NT2/D1 (cell line): ENCODE data around the gene ESRRG.

Experiments used
- DNase-seq: peaks from one replicate; pipeline ENCODE4 v3.0.0-alpha.2; 2011; ENCODE audit warnings: low read depth, low spot score
- H3K27me3 ChIP-seq: 2 replicates; pipeline ENCODE4 v1.6.0; 2011; ENCODE audit warnings: mild to moderate bottlenecking; ENCODE audit not compliant: insufficient read length, insufficient read depth
- H3K36me3 ChIP-seq: 2 replicates; pipeline ENCODE4 v1.6.1; 2011; ENCODE audit warnings: mild to moderate bottlenecking, low read length, mixed read lengths; ENCODE audit not compliant: insufficient read depth, insufficient read length
- H3K4me1 ChIP-seq: 2 replicates; pipeline ENCODE4 v1.5.1; 2011; ENCODE audit not compliant: insufficient read depth, insufficient read length
- H3K4me3 ChIP-seq: 2 replicates; pipeline ENCODE4 v1.5.1; 2011; ENCODE audit warnings: low read depth; ENCODE audit not compliant: insufficient read length
- H3K9ac ChIP-seq: 2 replicates; pipeline ENCODE4 v1.6.0; 2011; ENCODE audit warnings: low read depth; ENCODE audit not compliant: insufficient read length
- H3K9me3 ChIP-seq: 2 replicates; pipeline ENCODE4 v1.5.1; 2011; ENCODE audit warnings: mild to moderate bottlenecking, low read length; ENCODE audit not compliant: insufficient read depth
- SUZ12 ChIP-seq: IDR thresholded peaks from 2 replicates; pipeline ENCODE4 v1.6.1; 2011; ENCODE audit not compliant: insufficient read length, insufficient read depth; ENCODE audit errors: extremely low read depth
- YY1 ChIP-seq: IDR thresholded peaks from 2 replicates; pipeline ENCODE4 v1.6.1; 2011; ENCODE audit not compliant: insufficient read length, insufficient read depth
- ZNF274 ChIP-seq: IDR thresholded peaks from 2 replicates; pipeline ENCODE4 v1.6.1; 2011; ENCODE audit warnings: mild to moderate bottlenecking, low read depth, low read length

Gene ESRRG

DNA sequence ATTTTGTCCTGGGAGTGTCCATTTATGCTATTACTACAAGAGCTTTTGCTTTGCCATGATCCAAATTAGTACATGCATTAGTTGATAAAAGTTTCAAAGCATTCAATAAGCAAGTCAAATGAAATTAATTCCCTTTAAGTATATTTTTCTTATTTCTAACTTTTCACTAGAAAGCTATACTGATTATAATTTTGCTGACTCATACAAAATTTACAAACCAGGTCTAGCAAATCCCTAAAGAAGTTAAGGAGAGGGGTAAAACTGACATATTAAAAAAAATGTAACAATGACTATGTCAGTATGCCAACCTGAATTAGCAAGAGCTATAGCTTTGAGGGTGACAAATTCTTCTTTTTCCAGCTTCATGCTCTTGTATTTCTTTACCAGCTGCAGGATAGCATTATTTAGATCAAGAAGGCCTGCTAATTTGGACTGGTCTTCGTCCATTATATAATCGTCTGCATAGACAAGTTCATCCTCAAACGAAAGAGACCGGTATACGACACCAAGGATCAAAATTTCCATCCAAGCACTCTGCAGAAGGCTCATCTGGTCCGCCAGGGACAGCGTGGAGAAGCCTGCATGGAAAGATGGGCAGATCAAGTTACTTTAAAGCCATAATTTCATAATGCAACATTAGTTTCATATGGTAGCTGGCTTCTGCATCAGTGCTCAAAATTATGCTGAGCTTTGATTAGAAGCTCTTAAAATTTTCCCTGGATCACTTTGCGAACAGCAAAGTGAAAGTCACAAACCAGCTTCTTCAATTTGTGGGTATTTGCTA is 204.2 kb downstream of the ESRRG start:
- TF ChIP-seq ZNF274 (no peak), YY1 (no peak), SUZ12 (no peak)
- Histone ChIP-seq H3K9ac (no peak overlapping the region), H3K4me3 (no peak overlapping the region), H3K36me3 (no peaks in the 10 kb centered on the region), H3K27me3 (no peaks in the 10 kb centered on the region), H3K9me3 (no peaks in the 10 kb centered on the region), H3K4me1 (no peaks in the 10 kb centered on the region)
- no peak for DNase-seq

DNA sequence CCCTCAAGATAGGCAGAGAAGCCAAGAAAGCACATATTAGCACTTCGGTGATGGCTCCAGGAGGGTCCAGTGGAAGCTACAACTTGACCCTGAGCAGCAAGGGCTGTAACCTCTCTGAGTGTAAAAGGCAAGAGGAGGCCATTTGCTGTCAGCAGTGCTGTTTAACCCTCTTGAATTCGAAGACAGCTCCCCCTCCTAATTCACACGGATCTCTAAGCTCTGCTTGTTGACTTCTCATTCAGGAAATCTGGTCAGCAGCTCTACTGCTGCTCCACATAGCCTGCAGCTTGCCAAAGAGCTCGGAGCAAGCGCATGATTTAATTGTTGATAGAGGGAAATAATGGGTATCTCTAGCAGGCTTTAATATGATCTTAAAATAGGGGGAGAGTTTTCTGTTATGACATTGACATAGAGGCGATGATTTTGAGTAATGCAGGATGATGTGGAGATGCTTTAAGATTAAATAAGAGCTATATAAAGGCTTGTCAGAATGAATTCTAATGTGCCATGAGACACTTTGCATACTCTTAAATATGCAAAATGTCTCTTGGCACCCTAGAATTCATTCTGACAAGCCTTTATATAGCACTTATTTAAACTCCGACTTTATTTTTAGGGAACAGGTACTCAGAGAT is 220.6 kb downstream of the ESRRG start:
- Histone ChIP-seq H3K9me3 (no peaks in the 10 kb centered on the region), H3K9ac (no peak overlapping the region), H3K4me1 (no peaks in the 10 kb centered on the region), H3K4me3 (no peak overlapping the region), H3K27me3 (no peaks in the 10 kb centered on the region), H3K36me3 (no peaks in the 10 kb centered on the region)
- TF ChIP-seq ZNF274 (no peak), SUZ12 (no peak), YY1 (no peak)
- peak; percentile 16 for DNase-seq

DNA sequence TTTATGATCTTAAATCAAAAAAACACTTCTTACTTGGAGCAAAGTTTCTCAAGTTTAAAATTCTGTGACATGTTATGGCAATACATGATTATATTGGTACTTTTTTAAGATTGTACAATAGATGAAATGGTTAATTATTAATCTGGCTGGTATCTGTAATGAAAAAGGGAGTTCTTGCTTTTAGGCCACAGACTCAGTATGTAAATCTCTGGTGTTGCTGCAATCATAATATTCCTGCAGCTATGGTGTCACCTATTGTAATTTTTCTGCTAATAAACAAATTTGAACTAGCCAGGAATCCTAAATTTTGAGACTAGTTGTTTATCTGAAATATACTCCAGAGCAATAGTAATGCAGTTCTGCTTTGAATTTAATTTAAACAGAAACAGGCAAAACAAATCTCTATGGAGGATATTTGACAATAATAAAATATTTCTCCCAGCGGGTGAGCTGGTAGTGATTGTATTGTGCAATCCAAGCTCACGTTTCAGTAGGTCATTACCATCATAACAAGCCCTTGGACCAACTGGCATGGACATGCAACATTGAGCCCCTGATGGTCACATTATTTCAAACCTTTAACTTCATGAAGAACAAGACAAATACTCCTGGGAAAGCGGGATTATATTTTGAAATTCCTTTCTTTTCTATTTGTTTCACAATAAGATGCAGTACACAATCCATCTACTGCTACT is 222.8 kb downstream of the ESRRG start:
- TF ChIP-seq SUZ12 (no peak), ZNF274 (no peak), YY1 (no peak)
- Histone ChIP-seq H3K9ac (no peak overlapping the region), H3K27me3 (no peaks in the 10 kb centered on the region), H3K4me1 (no peaks in the 10 kb centered on the region), H3K9me3 (no peaks in the 10 kb centered on the region), H3K36me3 (no peaks in the 10 kb centered on the region), H3K4me3 (no peak overlapping the region)
- DNase-seq: no peak

DNA sequence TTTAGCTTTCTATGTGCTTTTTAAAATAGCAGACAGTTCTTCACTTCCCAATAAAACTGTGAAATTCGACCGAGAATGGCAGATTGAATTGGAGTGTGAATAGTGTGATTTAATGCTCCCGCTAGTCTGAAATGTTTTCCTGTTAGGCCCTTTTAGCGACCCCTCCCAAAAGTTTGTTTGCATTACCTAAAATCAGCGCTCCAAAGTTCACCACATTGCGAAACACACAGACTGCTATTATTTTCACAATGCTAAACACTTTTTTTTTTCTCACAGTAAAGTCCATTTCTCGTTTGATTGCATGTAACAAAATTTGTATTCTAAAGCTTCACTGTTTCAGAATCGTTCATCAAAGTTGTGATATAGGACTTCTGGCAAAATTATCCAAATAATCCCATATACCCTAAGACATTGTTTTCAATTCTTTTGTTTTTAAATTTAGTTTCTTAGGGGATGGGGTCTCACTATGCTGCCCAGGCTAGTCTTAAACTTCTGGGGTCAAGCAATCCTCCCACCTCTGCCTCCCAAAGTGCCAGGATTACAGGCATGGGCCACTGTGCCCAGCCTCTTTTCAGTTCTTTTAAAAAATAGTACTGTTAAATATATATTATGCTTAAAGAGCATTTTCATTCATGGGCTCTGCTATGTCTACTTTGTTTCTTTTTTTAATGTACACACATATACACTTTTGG is 223.5 kb downstream of the ESRRG start:
- H3K27me3 ChIP-seq: no peaks in the 10 kb centered on the region
- H3K9ac ChIP-seq: no peak overlapping the region
- no peak for DNase-seq
- TF ChIP-seq ZNF274: no peak
- TF ChIP-seq SUZ12: no peak
- TF ChIP-seq YY1: no peak
- H3K9me3 ChIP-seq: no peaks in the 10 kb centered on the region; the same call in 1 of the 2 replicates
- H3K4me3 ChIP-seq: no peak overlapping the region
- H3K4me1 ChIP-seq: no peaks in the 10 kb centered on the region
- H3K36me3 ChIP-seq: no peaks in the 10 kb centered on the region

DNA sequence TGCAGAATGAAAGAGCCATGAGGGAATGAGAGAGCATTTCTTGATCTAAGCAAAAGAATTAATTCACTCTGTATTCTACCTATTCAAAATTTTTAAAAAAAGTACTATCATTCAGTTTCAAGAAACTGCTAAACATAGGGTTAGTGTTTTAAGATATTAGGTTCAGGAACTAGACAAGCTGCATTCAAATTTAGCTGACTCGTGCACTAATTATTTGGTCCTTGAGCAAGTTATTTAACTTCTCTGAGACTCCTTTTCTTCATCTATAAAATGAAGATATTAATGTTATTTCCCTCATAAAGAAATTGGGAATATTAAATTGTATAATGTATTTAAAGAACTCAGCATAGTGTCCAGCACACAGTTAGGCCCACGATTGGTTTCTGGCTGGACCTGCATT is 225.0 kb downstream of the ESRRG start:
- H3K4me3 ChIP-seq: no peak overlapping the region
- no peaks in the 10 kb centered on the region; the same call in 1 of the 2 replicates for H3K9me3 ChIP-seq
- TF ChIP-seq ZNF274: no peak
- no peak for TF ChIP-seq SUZ12
- TF ChIP-seq YY1: no peak
- no peak overlapping the region for H3K9ac ChIP-seq
- no peaks in the 10 kb centered on the region for H3K4me1 ChIP-seq
- H3K27me3 ChIP-seq: no peaks in the 10 kb centered on the region
- DNase-seq: no peak
- H3K36me3 ChIP-seq: no peaks in the 10 kb centered on the region

DNA sequence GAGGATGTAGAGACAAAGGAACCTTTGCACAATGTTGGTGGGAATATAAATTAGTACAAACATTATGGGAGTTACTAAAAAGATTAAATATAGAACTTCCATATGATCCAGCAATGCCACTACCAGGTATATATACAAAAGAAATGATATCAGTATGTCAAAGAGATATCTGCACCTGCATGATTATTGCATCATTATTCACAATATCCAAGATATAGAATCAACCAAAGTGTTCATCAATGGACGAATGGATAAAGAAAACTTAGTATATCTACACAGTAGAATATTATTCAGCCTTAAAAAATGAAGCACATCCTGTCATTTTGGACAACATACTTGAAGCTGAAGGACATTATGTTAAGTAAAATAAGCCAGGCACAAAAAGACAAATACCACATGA is 238.2 kb downstream of the ESRRG start:
- Histone ChIP-seq H3K9ac (no peak overlapping the region), H3K4me1 (no peaks in the 10 kb centered on the region), H3K27me3 (no peaks in the 10 kb centered on the region), H3K36me3 (no peaks in the 10 kb centered on the region), H3K9me3 (no peaks in the 10 kb centered on the region), H3K4me3 (no peak overlapping the region)
- TF ChIP-seq YY1: no peak
- no peak for TF ChIP-seq SUZ12
- TF ChIP-seq ZNF274: no peak
- DNase-seq: no peak

DNA sequence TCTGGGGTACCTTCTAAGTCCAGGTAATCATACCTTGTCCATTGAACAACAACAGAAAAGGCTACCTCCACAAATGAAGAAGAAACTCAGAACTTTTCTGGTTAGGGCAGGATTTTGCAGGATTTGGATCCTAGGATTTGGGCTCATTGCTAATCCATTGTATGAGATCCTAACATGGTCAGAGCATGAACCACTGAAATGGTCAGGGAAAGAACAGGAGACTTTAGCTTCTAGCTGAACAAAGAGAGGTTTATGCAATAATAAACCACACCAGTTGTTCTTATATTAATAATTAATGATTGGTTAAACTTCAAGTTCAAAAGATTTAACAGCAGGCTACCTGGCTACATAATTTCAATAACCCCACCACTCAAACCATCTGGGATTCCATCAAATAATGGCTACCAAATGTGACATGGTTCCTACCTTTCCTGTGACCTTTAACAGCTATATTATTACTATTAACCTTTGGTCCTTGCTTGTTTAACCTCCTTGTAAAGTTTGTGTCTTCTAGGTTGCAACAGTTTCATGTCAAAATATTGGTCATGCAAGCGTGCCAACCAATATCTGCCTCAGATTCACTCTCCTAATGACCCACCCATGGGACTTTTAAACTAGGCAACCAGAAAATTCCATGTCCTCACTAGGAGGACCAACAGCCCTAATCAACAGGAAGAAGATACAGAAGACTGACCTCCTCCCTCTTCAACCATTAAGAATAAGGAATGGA is 239.4 kb downstream of the ESRRG start:
- H3K4me1 ChIP-seq: no peaks in the 10 kb centered on the region
- DNase-seq: no peak
- no peak overlapping the region for H3K9ac ChIP-seq
- H3K9me3 ChIP-seq: no peaks in the 10 kb centered on the region
- no peak for TF ChIP-seq YY1
- no peak for TF ChIP-seq SUZ12
- TF ChIP-seq ZNF274: no peak
- H3K27me3 ChIP-seq: no peaks in the 10 kb centered on the region
- no peaks in the 10 kb centered on the region for H3K36me3 ChIP-seq
- H3K4me3 ChIP-seq: no peak overlapping the region
